Naive thymus-derived CD4-positive, alpha-beta T cell (primary cell): ENCODE results near the gene CDC6. TPM values are rescaled to one million over a fixed set of nuclear protein-coding genes. Genes with fewer than 3 reads are reported as not detected.
A peak's percentile ranks its signal among the peaks of the same experiment; 100 is the strongest.

Source experiments
- ATAC-seq: fragments of 150-1000 bp; cut with Tn5 transposase; 2 replicates; pipeline ENCODE4 v1.10.0; 2021; ENCODE audit warnings: mild to moderate bottlenecking, moderate library complexity
- CTCF ChIA-PET: fragments of 350-600 bp; sonication (Branson Sonifier 250); formaldehyde crosslinking; loops from one replicate; lab custom pipeline; 2021; ENCODE audit warnings: antibody characterized with exemption; lab: Charles Lee
- POLR2A ChIA-PET: fragments of 350-600 bp; sonication (Branson Sonifier 250); formaldehyde crosslinking; loops from one replicate; lab custom pipeline; 2021; ENCODE audit warnings: antibody characterized with exemption, inconsistent platforms; lab: Charles Lee
- DNase-seq, 9 donors: peaks; one replicate each; pipeline versions ENCODE4 v3.0.0 to v3.0.0-alpha.2; 2020 to 2022; ENCODE audit warnings: mixed read lengths in 1 of 9
- H3K27ac ChIP-seq: one replicate; pipeline ENCODE4 v1.7.0; 2013; ENCODE audit warnings: mild to moderate bottlenecking, low read depth, low read length, moderate library complexity
- H3K27me3 ChIP-seq, 2 donors: one replicate each; pipeline ENCODE4 v1.7.0; 2013; ENCODE audit warnings: low read length in 2 of 2, mild to moderate bottlenecking in 2 of 2, moderate library complexity in 2 of 2; ENCODE audit not compliant: control insufficient read depth in 2 of 2, insufficient read depth in 2 of 2
- H3K36me3 ChIP-seq, 3 experiments: 1 replicate in 2 of 3; 2 replicates in 1 of 3; pipeline ENCODE4 v1.7.0; 2013; ENCODE audit warnings: low read length in 3 of 3, mild to moderate bottlenecking in 3 of 3, moderate library complexity in 1 of 3; ENCODE audit not compliant: insufficient read depth in 3 of 3, control insufficient read depth in 2 of 3
- H3K4me1 ChIP-seq, 2 donors: one replicate each; pipeline ENCODE4 v1.7.0; 2013; ENCODE audit warnings: low read length in 2 of 2, mild to moderate bottlenecking in 2 of 2, moderate library complexity in 1 of 2; ENCODE audit not compliant: control insufficient read depth in 2 of 2, insufficient read depth in 2 of 2
- H3K4me3 ChIP-seq: 2 replicates; pipeline ENCODE4 v1.7.0; 2013; ENCODE audit warnings: mild to moderate bottlenecking, low read length
- H3K9me3 ChIP-seq, 3 experiments: 1 replicate in 2 of 3; 2 replicates in 1 of 3; pipeline ENCODE4 v1.7.0; 2013; ENCODE audit warnings: low read length in 3 of 3; ENCODE audit not compliant: control insufficient read depth in 2 of 3
- H3K27ac Mint-ChIP-seq, 9 donors: one replicate each; pipeline ENCODE4 v1.8.0; 2020 to 2022; ENCODE audit warnings: mixed read lengths in 9 of 9, mild to moderate bottlenecking in 8 of 9, moderate library complexity in 5 of 9, inconsistent platforms in 2 of 9
- H3K27me3 Mint-ChIP-seq, 5 donors: one replicate each; pipeline ENCODE4 v1.8.0; 2021 to 2022; ENCODE audit warnings: mixed read lengths in 5 of 5, mild to moderate bottlenecking in 1 of 5
- H3K36me3 Mint-ChIP-seq, 5 donors: one replicate each; pipeline ENCODE4 v1.8.0; 2020 to 2022; ENCODE audit warnings: mixed read lengths in 5 of 5, mild to moderate bottlenecking in 3 of 5, inconsistent platforms in 1 of 5
- H3K4me1 Mint-ChIP-seq, 7 donors: one replicate each; pipeline ENCODE4 v1.8.0; 2020 to 2022; ENCODE audit warnings: mixed read lengths in 7 of 7, mild to moderate bottlenecking in 3 of 7, inconsistent platforms in 1 of 7
- H3K4me3 Mint-ChIP-seq, 10 donors: one replicate each; pipeline ENCODE4 v1.8.0; 2020 to 2022; ENCODE audit warnings: mild to moderate bottlenecking in 10 of 10, mixed read lengths in 10 of 10, moderate library complexity in 6 of 10, inconsistent platforms in 2 of 10
- H3K9me3 Mint-ChIP-seq, 11 donors: one replicate each; pipeline ENCODE4 v1.8.0; 2020 to 2022; ENCODE audit warnings: mixed read lengths in 11 of 11, mild to moderate bottlenecking in 4 of 11, inconsistent platforms in 1 of 11, moderate library complexity in 1 of 11
- intact Hi-C, 2 donors: fragments of 100-400 bp; cut with micrococcal nuclease; formaldehyde crosslinking; loops; one replicate each; pipeline ENCODE4 v1.15.1; 2023
- polyA plus RNA-seq, 2 donors: library from polyadenylated mRNA; unstranded; fragments of 300-500 nt; fragmentation: Illumina TruSeq; gene quantifications; one replicate each; pipeline ENCODE4 v1.2.3, GENCODE V29; 2021
- total RNA-seq, 6 experiments: library from RNA in 5 of 6; stranded (reverse) in 5 of 6; gene quantifications; 1 replicate in 5 of 6; 2 replicates in 1 of 6; pipeline ENCODE4 v1.2.3 and lab custom pipeline; 2021 to 2026

The CDC6 gene
- total and polyA plus RNA-seq, 7 experiments from 2014 or later: 0.09 to 73.6 (median 0.67) TPM

DNA sequence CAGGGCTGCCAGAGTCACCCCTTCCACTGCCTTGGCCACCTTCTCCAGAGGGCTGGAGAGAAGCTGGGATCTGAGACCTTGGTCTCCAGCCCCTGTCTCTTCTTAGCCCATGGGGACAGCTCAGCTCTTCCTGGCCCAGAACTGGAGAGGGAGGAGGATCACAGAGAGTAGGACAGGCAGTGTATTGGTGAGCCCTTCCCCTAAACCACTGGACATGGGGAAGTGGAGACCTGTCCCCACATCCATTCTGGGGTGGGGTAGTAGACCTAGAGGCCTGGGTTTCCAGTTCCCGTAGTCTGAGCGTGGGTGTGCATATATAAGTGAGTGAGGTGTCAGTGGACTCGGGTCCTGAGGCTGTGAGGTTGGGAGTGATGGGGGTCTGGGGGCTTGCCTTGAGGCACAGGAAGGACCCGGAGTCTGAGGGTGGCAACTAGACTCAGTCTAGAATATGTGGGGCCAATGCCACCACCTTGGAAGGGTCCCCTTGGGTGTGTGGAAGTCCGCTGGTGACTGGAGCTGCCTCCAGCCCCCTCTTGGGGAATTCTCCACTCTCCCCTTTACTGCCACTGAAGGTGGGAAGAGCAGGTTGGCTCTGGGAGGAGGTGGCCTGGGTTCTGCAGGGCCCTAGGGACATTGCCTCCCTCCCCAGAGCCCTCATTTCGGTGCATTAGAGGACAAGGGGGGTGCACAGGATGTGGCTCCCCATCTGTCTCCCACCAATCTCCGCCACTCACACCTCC is 56.9 kb downstream of the CDC6 start:
- DNase-seq: no peak
- H3K27ac Mint-ChIP-seq: peak overlapping the region; percentile 19 to 89 (median 80)
- H3K4me3 Mint-ChIP-seq: peak overlapping the region; percentile 46 to 85 (median 78)
- POLR2A ChIA-PET: interaction anchor here (1.0 to 34.9 kb wide), 3 partner anchors 9 to 206 kb away, joined by 4 to 742 read pairs (median 6); partner anchors contain the start of gene RARA
- CTCF ChIA-PET: interaction anchor here (1.0 to 3.3 kb wide), 5 partner anchors 8 to 40 kb away, joined by 4 to 25 read pairs (median 4); no protein-coding TSS in a partner anchor
- H3K27ac ChIP-seq: peak overlapping the region; percentile 69
- peak overlapping the region; percentile 57 for H3K4me3 ChIP-seq
- H3K9me3 Mint-ChIP-seq: no peaks in the 10 kb centered on the region
- no peaks in the 10 kb centered on the region for H3K9me3 ChIP-seq
- H3K27me3 ChIP-seq: no peaks in the 10 kb centered on the region
- H3K4me1 ChIP-seq: peaks cover 61 to 67% of the 10 kb centered on the region in 2 donors
- peaks cover 40 to 86% (median 67%) of the 10 kb centered on the region in 7 donors for H3K4me1 Mint-ChIP-seq
- peaks cover 0 to 15% (median 9%) of the 10 kb centered on the region in 3 experiments for H3K36me3 ChIP-seq
- H3K36me3 Mint-ChIP-seq: peaks cover 0 to 29% (median 6%) of the 10 kb centered on the region in 5 donors
- intact Hi-C loops: loop anchor here in 1 of 2 donors (5.0 kb wide), 1 partner anchor 1343 kb away; the partner anchor contains the start of gene EIF1
- H3K27me3 Mint-ChIP-seq: no peaks in the 10 kb centered on the region
- ATAC-seq: no peak

DNA sequence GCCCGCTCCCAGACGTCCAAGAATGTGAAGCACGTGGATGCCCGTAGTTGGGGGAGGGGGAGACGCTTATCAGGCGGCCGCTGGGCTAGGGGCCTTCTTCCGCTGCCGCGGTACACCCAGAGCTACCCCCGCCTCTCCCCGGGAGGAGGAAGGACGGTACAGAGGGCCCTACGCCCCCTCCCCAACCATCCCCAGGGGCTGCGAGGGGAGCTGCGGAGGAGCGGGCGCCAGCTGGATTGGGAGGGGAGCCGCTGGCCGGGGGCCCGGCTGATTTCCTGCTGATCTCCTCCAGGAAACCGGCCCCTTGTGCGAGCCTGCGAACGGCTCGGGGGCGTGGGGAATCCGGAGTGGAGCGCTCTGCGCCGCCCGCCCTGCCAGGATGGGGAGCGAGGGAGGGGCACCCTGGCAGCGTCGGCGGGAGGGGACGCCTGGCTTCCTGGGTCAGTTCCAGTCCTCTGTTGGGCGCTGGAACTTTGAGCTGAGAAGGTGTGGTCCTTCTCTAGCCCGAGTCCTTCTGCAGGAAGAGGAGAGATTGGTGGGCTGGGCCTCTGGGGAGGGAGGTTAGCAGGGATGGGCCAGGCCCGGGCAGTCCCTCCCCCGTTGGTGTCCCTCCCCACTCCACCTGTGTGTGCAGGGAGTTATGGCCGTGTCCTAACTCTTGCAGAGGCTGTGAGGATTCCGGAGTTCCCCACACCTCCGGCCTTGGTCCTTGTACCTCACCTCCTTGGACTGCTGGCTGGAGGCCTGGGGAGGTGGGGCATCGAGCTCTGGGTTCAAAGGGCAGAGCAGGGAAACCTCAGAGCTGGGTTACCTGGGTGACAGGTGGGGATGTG is 57.7 kb downstream of the CDC6 start:
- Histone ChIP-seq H3K9me3 (no peaks in the 10 kb centered on the region), H3K4me3 (peak overlapping the region; percentile 57), H3K27me3 (no peaks in the 10 kb centered on the region), H3K4me1 (peaks cover 61 to 66% of the 10 kb centered on the region in 2 donors), H3K36me3 (peaks cover 0 to 17% (median 4%) of the 10 kb centered on the region in 3 experiments), H3K27ac (peak overlapping the region; percentile 69)
- ATAC-seq: no peak
- Mint-ChIP-seq H3K9me3 (no peaks in the 10 kb centered on the region), H3K4me1 (peaks cover 34 to 85% (median 59%) of the 10 kb centered on the region in 7 donors), H3K36me3 (peaks cover 0 to 24% (median 5%) of the 10 kb centered on the region in 5 donors), H3K27me3 (no peaks in the 10 kb centered on the region), H3K4me3 (peak overlapping the region; percentile 46 to 85 (median 78)), H3K27ac (peak overlapping the region; percentile 19 to 89 (median 83))
- peak in 4 of 9 donors; percentile 23 to 38 (median 36) for DNase-seq
- intact Hi-C loops: no loop called here
- ChIA-PET POLR2A (interaction anchor here (0.7 to 34.9 kb wide), 7 partner anchors 9 to 207 kb away, joined by 3 to 742 read pairs (median 4); partner anchors contain the start of gene RARA), CTCF (interaction anchor here (0.6 to 3.3 kb wide), 7 partner anchors 8 to 192 kb away, joined by 3 to 25 read pairs (median 5); no protein-coding TSS in a partner anchor)

- no peaks in the 10 kb centered on the region for H3K27me3 Mint-ChIP-seq
- DNase-seq: no peak
- H3K36me3 Mint-ChIP-seq: peaks cover 0 to 19% (median 3%) of the 10 kb centered on the region in 5 donors
- H3K4me3 Mint-ChIP-seq: peak overlapping the region in 9 of 10 donors; percentile 19 to 85 (median 80)
- no peak for ATAC-seq
- H3K27ac ChIP-seq: peak overlapping the region; percentile 69
- H3K9me3 Mint-ChIP-seq: no peaks in the 10 kb centered on the region
- intact Hi-C loops: no loop called here
- peaks cover 0 to 24% (median 2%) of the 10 kb centered on the region in 3 experiments for H3K36me3 ChIP-seq
- no peaks in the 10 kb centered on the region for H3K9me3 ChIP-seq
- ChIA-PET POLR2A (interaction anchor here (0.7 to 34.9 kb wide), 7 partner anchors 8 to 208 kb away, joined by 3 to 742 read pairs (median 4); partner anchors contain the start of gene RARA), CTCF (interaction anchor here (0.6 to 3.3 kb wide), 6 partner anchors 9 to 192 kb away, joined by 3 to 25 read pairs (median 6); no protein-coding TSS in a partner anchor)
- peaks cover 53 to 60% of the 10 kb centered on the region in 2 donors for H3K4me1 ChIP-seq
- H3K27ac Mint-ChIP-seq: peak overlapping the region in 8 of 9 donors; percentile 36 to 89 (median 82)
- peaks cover 30 to 77% (median 51%) of the 10 kb centered on the region in 7 donors for H3K4me1 Mint-ChIP-seq
- no peaks in the 10 kb centered on the region for H3K27me3 ChIP-seq
- no peak overlapping the region for H3K4me3 ChIP-seq
Observed at GRCh38 chr17:40345994-40346764, 58.5 kb downstream of the CDC6 start.

GRCh38 chr17:40346765-40347158 is 59.1 kb downstream of the CDC6 start:
- peaks cover 0 to 19% (median 3%) of the 10 kb centered on the region in 5 donors for H3K36me3 Mint-ChIP-seq
- Histone ChIP-seq H3K4me3 (no peak overlapping the region), H3K9me3 (no peaks in the 10 kb centered on the region), H3K27ac (no peak overlapping the region), H3K4me1 (peaks cover 53 to 60% of the 10 kb centered on the region in 2 donors), H3K36me3 (peaks cover 0 to 30% (median 2%) of the 10 kb centered on the region in 3 experiments), H3K27me3 (no peaks in the 10 kb centered on the region)
- ATAC-seq: no peak
- peaks cover 30 to 76% (median 50%) of the 10 kb centered on the region in 7 donors for H3K4me1 Mint-ChIP-seq
- no peaks in the 10 kb centered on the region for H3K9me3 Mint-ChIP-seq
- no peak for DNase-seq
- peak overlapping the region in 7 of 10 donors; percentile 23 to 71 (median 37) for H3K4me3 Mint-ChIP-seq
- intact Hi-C loops: no loop called here
- H3K27me3 Mint-ChIP-seq: no peaks in the 10 kb centered on the region
- ChIA-PET CTCF (interaction anchor here (2.3 kb wide), 1 partner anchor 8 kb away, joined by 13 read pairs; no protein-coding TSS in a partner anchor), POLR2A (interaction anchor here (34.9 kb wide), 1 partner anchor 31 kb away, joined by 742 read pairs; the partner anchor contains the start of gene RARA)
- H3K27ac Mint-ChIP-seq: peak overlapping the region in 8 of 9 donors; percentile 38 to 86 (median 76)

DNA sequence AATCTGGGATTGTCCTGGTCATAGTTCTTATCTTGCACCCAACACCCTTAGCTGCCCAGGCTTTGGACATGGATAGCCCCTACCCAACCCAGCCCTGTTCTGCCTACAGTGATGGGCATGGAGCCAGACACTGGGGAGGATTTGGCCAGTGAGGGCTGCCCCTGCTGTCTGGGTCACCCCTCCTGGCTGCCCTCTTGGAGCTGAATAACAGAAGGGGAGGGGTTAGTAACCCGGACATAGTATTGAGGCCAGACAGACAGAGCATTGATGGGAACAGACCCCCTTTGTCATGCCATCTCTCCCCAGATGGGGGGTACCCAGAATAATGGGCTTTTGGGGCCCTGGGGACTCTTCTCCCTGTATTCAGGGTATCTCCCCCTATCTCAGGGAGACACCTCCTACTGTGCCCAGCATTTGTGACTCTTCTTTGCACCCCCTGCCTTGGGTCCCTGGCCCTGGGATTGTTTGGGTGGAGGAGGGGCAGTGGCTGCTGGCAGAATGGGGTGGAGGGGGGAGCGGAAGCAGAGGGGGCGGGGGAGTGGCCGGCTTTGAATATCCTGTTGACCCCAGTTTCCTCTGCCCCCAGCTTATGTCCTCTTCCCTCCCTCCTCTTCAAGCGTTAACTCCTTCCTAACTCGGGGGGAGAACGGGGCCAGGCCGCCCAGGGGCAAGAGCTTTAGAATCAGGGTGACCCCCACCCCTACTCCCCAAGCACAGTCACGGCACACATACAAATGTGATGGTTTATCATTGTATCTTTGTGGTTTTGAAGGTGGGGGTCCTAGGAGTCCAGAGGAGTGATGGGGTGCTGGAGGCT is 59.8 kb downstream of the CDC6 start:
- Mint-ChIP-seq H3K27ac (peak overlapping the region in 8 of 9 donors; percentile 38 to 86 (median 76)), H3K27me3 (no peaks in the 10 kb centered on the region), H3K36me3 (peaks cover 4 to 23% (median 5%) of the 10 kb centered on the region in 5 donors), H3K9me3 (no peaks in the 10 kb centered on the region), H3K4me1 (peaks cover 30 to 79% (median 55%) of the 10 kb centered on the region in 7 donors), H3K4me3 (peak overlapping the region in 5 of 10 donors; percentile 32 to 71 (median 44))
- Histone ChIP-seq H3K27me3 (no peaks in the 10 kb centered on the region), H3K4me1 (peaks cover 48 to 56% of the 10 kb centered on the region in 2 donors), H3K36me3 (peaks cover 2 to 38% (median 4%) of the 10 kb centered on the region in 3 experiments), H3K9me3 (no peaks in the 10 kb centered on the region), H3K27ac (peak overlapping the region; percentile 40), H3K4me3 (no peak overlapping the region)
- ATAC-seq: no peak
- DNase-seq: no peak
- ChIA-PET CTCF (interaction anchor here (1.2 to 11.9 kb wide), 2 partner anchors 43 to 55 kb away, joined by 3 to 233 read pairs; no protein-coding TSS in a partner anchor), POLR2A (interaction anchor here (0.6 to 34.9 kb wide), 3 partner anchors 12 to 70 kb away, joined by 3 to 742 read pairs (median 3); partner anchors contain the start of gene RARA)
- intact Hi-C loops: no loop called here
